AG09319 (cell line): Measurements from ENCODE around the gene ZNF710.

Source experiments
- DNase-seq: peaks from one replicate; pipeline ENCODE4 v3.0.0-alpha.2; 2010; ENCODE audit warnings: low read depth; ENCODE audit errors: extremely low read depth
- TF ChIP-seq, protein P1 (sequence below): IDR thresholded peaks from 2 replicates; pipeline ENCODE4 v1.5.1; 2011; ENCODE audit warnings: low read depth, mild to moderate bottlenecking, inconsistent platforms, low read length, moderate library complexity

The ZNF710 gene

GRCh38 chr15:90035840-90036230 lies 34.7 kb downstream of the ZNF710 start:
- no peak for DNase-seq
- TF ChIP-seq, protein P1, sequence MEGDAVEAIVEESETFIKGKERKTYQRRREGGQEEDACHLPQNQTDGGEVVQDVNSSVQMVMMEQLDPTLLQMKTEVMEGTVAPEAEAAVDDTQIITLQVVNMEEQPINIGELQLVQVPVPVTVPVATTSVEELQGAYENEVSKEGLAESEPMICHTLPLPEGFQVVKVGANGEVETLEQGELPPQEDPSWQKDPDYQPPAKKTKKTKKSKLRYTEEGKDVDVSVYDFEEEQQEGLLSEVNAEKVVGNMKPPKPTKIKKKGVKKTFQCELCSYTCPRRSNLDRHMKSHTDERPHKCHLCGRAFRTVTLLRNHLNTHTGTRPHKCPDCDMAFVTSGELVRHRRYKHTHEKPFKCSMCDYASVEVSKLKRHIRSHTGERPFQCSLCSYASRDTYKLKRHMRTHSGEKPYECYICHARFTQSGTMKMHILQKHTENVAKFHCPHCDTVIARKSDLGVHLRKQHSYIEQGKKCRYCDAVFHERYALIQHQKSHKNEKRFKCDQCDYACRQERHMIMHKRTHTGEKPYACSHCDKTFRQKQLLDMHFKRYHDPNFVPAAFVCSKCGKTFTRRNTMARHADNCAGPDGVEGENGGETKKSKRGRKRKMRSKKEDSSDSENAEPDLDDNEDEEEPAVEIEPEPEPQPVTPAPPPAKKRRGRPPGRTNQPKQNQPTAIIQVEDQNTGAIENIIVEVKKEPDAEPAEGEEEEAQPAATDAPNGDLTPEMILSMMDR = no peak

DNA sequence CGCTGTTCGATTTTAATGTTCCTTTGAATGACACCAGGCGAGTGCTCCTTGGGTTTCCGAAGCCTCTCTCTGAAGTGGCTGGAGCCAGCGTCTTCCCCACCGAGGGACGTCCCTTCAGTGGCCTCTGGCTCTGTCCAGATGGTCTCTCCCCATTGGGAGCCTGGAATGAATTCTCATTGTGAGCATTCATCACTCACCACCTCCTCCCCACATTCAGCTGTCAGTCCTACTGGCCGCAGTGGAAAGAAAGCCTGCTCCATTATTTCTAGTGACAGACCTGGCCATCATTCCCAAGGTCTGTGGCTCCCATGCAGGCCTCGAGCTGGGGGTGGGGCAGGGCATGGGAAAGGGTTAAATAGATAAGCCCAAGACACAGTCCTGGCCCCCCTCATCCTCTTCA lies 35.2 kb downstream of the ZNF710 start:
- TF ChIP-seq, protein P1 = no peak
- DNase-seq = no peak

DNA sequence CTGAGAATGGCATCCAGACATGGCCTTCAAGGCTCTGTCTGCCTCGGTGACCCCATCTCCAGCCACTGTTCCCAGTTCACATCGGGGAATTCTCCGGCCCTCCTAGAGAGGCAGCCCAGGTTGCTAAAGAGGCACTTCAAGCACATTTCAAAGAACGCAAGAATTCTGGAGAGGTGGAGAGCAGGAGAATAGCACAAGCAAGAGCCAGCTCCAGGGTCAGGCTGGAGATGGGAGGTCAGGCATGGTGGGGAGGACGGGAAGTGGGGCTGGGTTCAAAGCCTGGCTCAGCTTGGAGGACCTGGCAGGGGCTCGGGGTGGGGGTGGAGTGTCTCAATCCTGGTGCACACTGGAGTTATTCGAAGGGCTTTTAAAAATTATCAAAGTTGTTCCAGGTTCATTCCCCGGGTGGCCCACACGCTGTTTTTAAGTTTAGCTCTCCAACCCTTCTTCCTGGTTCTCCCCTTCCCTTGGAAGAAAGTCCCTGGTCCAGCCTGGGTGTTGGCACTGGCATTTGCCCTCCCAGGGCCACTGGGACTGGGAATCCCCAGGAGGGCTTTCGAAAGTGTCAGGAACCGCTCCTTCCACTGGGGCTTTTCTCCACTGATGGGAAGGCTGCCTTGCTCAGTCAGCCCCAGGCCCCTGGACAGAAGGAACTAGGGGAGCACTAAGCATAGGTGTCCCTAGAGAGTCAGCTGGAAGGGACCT lies 35.8 kb downstream of the ZNF710 start:
- TF ChIP-seq, protein P1 = no peak
- DNase-seq = no peak

DNA sequence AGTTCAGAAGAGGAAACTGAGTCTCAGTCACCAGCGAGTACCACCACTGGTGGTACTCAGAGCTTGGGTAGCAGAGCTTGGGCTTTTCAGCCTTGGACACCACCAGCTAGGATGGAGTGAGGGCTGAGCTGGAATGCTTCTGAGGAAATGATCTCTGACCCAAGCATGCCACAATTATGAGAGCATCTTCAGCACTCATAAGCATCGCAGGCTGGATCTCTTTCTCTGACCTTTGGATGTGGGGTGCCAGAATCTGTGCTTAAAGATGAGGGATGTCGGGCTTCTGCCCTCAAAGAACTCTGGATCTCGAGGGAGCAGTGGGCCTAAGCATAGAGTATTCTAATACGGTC lies 36.4 kb downstream of the ZNF710 start:
- DNase-seq = no peak
- TF ChIP-seq, protein P1 = no peak

DNA sequence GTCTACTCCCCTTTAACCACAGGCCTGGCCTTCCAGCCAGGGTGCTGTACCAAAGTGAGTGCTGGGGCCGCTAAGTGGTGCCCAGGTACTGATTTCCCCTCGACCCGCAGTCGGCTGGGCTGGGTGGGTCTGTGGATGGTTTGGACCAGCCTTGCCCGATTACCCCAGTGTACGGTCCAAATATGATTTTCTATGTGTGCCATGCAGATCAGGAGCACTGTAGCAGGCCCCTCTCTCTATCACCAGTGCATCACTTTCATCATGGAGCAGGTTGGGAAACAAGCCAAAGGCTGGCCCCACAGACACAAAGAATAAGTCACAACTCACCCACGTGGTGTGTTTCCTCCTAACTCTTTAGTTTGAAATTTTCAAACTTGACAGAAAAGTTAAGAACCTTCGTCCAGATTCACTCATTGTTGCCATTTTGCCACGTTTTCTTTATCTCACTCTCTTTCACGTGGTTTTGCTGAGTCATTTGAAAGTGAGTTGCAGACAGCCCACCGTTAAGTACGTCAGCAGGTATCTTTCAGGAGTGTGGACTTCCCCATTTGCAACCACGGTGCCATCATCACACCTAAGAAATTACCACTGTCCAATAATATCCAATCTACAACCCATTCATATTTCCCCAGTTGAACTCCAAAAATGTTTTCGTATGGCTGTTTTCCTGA lies 37.0 kb downstream of the ZNF710 start:
- TF ChIP-seq, protein P1 = no peak
- DNase-seq = no peak

- no peak for DNase-seq
Observed at GRCh38 chr15:90038632-90039095, 37.5 kb downstream of the ZNF710 start.

GRCh38 chr15:90039996-90040395 lies 38.9 kb downstream of the ZNF710 start:
- no peak for DNase-seq

More at GRCh38 chr15:90038632-90039095, 37.5 kb downstream of the ZNF710 start:
- TF ChIP-seq, protein P1 = no peak

More at GRCh38 chr15:90039996-90040395, 38.9 kb downstream of the ZNF710 start:
- TF ChIP-seq, protein P1 = no peak
